Colonic mucosa (tissue), 2 donors: ENCODE results near the gene TRIM61. TPM values are rescaled to one million over a fixed set of nuclear protein-coding genes. Genes with fewer than 3 reads are reported as not detected.

Experiments
- total RNA-seq, 2 donors: library from RNA; stranded (reverse); fragmentation: NEBNext Ultra II Directional in 1 of 2; extraction: Animal tissue kit (Norgen Biotek cat#: 25700) in 1 of 2; gene quantifications; one replicate each; pipeline ENCODE4 v1.2.1, GENCODE V29; 2021
- donor health status: DM: no; HTN: no; CAD: no.
- donor health status: DM: no; HTN: no; CAD: no.

The TRIM61 gene
- total RNA-seq, 2 donors from 2014 or later: 0.49 TPM; not detected in 1

Other genes starting within 250 kb of the TRIM61 start
- 10 to 100 TPM; 21.0 to 31.0 TPM for gene SMIM31, start 223.5 kb downstream of the TRIM61 start, total RNA-seq
- not detected for gene APELA, start 100.5 kb downstream of the TRIM61 start, total RNA-seq
- not detected for gene TRIM60, start 54.3 kb upstream of the TRIM61 start, total RNA-seq
- gene TRIM75, start 76.2 kb upstream of the TRIM61 start, total RNA-seq: not detected
- gene TMEM192, start 135.2 kb upstream of the TRIM61 start, total RNA-seq: 10 to 100 TPM; 12.5 to 16.0 TPM
- 10 to 100 TPM in 1 of 2 donors, 1 to 10 TPM in 1; 8.6 to 11.1 TPM for gene KLHL2, start 229.9 kb upstream of the TRIM61 start, total RNA-seq